Left lobe of liver (tissue), 2 donors: Measurements from ENCODE around the gene FXYD5. TPM values are rescaled to one million over a fixed set of nuclear protein-coding genes. Genes with fewer than 3 reads are reported as not detected.

Experiments used
- ATAC-seq: fragments of 200-7000 bp; cut with Tn5 transposase; one replicate; pipeline ENCODE4 v1.9.1; 2020; ENCODE audit warnings: mild to moderate bottlenecking, moderate library complexity
- DNase-seq: peaks from one replicate; pipeline ENCODE4 v3.0.0-alpha.2; 2020; ENCODE audit warnings: low spot score
- total RNA-seq: library from RNA; stranded (reverse); gene quantifications from one replicate; pipeline ENCODE4 v1.2.1, GENCODE V29; 2021
- donor health status: DM: no; HTN: no; CAD: no; lungs with moderate emphysema.
- donor health status: DM: no; HTN: yes; CAD: no.

Gene FXYD5
- total RNA-seq = 7.6 TPM

- DNase-seq = peak; percentile 61
- ATAC-seq = peak; percentile 76
These were observed at the start of gene FXYD5 for GRCh38 chr19:35154525-35155406. FXYD5 (plus strand) TSS chr19:35154735; CDS start chr19:35155551, 816 bp downstream.

GRCh38 chr19:35105047-35105410, 49.5 kb upstream of the FXYD5 start:
- ATAC-seq (no peak), DNase-seq (no peak)

GRCh38 chr19:35105411-35106290, 48.9 kb upstream of the FXYD5 start:
- ATAC-seq (no peak), DNase-seq (no peak)

- DNase-seq (no peak), ATAC-seq (no peak)
These were observed 48.3 kb upstream of the FXYD5 start for GRCh38 chr19:35106291-35106583.

GRCh38 chr19:35106898-35107541, 47.5 kb upstream of the FXYD5 start:
- no peak for ATAC-seq
- DNase-seq = no peak

- ATAC-seq = no peak
These were observed 47.0 kb upstream of the FXYD5 start for GRCh38 chr19:35107545-35107944.

GRCh38 chr19:35108730-35109129, 45.8 kb upstream of the FXYD5 start:
- ATAC-seq = no peak
- DNase-seq = no peak

More at GRCh38 chr19:35107545-35107944, 47.0 kb upstream of the FXYD5 start:
- DNase-seq = no peak

GRCh38 chr19:35109395-35110112, 45.0 kb upstream of the FXYD5 start:
- ATAC-seq (no peak), DNase-seq (no peak)

- no peak for ATAC-seq
These were observed 43.6 kb upstream of the FXYD5 start for GRCh38 chr19:35110974-35111373.

GRCh38 chr19:35112995-35113688, 41.4 kb upstream of the FXYD5 start:
- ATAC-seq (no peak), DNase-seq (no peak)

More at GRCh38 chr19:35110974-35111373, 43.6 kb upstream of the FXYD5 start:
- DNase-seq = no peak

- ATAC-seq = peak; percentile 84
These were observed 40.0 kb upstream of the FXYD5 start for GRCh38 chr19:35114353-35115176.

GRCh38 chr19:35115177-35115951, 39.2 kb upstream of the FXYD5 start, which contains the start of gene FXYD3:
FXYD3 (plus strand) TSS chr19:35115823; CDS start chr19:35119377, 3,554 bp downstream.
- ATAC-seq (no peak), DNase-seq (no peak)

More at GRCh38 chr19:35114353-35115176, 40.0 kb upstream of the FXYD5 start:
- DNase-seq = no peak

GRCh38 chr19:35116072-35116801, 38.3 kb upstream of the FXYD5 start:
- DNase-seq = no peak
- ATAC-seq = no peak

- DNase-seq = no peak
- no peak for ATAC-seq
These were observed 37.4 kb upstream of the FXYD5 start for GRCh38 chr19:35117116-35117515.

- DNase-seq (no peak), ATAC-seq (no peak)
These were observed 36.7 kb upstream of the FXYD5 start for GRCh38 chr19:35117799-35118198.

GRCh38 chr19:35118268-35119020, 36.1 kb upstream of the FXYD5 start:
- DNase-seq (no peak), ATAC-seq (peak; percentile 5)

GRCh38 chr19:35119091-35119490, 35.4 kb upstream of the FXYD5 start:
- no peak for DNase-seq
- no peak for ATAC-seq
